GM23248 (cell line): ENCODE data around the gene ATP6V0E2.

Experiments used
- EZH2 ChIP-seq: fragments of 200-600 bp; sonication (generic); IDR thresholded peaks from 2 replicates; pipeline ENCODE4 v1.6.1; 2018; ENCODE audit warnings: antibody characterized with exemption, mild to moderate bottlenecking; ENCODE audit not compliant: insufficient read depth, poor library complexity, severe bottlenecking
- EZH2phosphoT487 ChIP-seq: fragments of 200-600 bp; sonication (generic); IDR thresholded peaks from 2 replicates; pipeline ENCODE4 v1.6.1; 2018; ENCODE audit warnings: antibody characterized with exemption, moderate library complexity, mild to moderate bottlenecking, low read depth; ENCODE audit not compliant: insufficient read depth

GRCh38 chr7:149836434-149836833, 37.3 kb upstream of the ATP6V0E2 start:
- TF ChIP-seq EZH2phosphoT487 (no peak), EZH2 (no peak)
